HG02970 (cell line): ENCODE data around the gene CHD2.

Experiments used
- ATAC-seq: cut with Tn5 transposase; IDR thresholded peaks from one replicate; pipeline ENCODE4 v1.9.1; 2021; ENCODE audit warnings: mild to moderate bottlenecking, moderate library complexity, moderate number of reproducible peaks; ENCODE audit not compliant: unreplicated experiment, low FRiP score

Gene CHD2

DNA sequence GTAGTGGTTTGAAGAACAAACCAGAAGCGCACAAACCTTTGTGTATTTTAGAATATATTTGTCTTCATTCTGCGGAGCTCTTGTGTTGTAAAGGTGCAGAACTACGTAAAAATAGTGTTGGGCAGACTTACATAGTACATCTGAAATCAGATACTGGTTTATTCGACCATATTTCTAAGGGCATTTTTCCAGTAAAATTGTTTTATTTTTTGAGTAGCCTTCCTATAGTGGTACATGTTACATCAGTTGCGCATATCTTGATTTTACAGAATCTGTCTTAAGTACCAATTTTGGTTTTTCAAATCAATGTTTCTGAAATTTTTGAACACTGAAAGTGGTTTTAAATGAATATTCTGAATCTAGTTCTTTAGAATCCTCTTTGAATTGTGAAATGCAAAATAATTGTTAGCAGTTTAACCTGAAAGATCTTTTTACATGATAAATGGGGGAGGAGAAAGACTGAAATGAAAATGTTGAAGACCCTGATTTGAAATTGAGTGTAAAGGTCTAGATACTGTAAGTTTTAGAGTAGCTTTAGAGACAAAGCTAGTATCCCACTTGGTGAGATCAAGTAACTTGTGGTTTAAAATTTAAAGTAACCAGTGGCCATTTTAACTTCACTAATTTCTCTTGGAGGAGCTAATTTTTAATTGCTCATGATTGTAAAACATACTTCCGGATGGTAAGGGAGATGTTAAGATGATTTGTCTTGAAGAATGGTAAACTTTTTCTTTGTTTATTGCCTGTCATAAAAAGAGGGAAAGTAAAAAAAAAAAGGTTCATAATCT is 15.5 kb upstream of the CHD2 start:
- ATAC-seq: no peak

DNA sequence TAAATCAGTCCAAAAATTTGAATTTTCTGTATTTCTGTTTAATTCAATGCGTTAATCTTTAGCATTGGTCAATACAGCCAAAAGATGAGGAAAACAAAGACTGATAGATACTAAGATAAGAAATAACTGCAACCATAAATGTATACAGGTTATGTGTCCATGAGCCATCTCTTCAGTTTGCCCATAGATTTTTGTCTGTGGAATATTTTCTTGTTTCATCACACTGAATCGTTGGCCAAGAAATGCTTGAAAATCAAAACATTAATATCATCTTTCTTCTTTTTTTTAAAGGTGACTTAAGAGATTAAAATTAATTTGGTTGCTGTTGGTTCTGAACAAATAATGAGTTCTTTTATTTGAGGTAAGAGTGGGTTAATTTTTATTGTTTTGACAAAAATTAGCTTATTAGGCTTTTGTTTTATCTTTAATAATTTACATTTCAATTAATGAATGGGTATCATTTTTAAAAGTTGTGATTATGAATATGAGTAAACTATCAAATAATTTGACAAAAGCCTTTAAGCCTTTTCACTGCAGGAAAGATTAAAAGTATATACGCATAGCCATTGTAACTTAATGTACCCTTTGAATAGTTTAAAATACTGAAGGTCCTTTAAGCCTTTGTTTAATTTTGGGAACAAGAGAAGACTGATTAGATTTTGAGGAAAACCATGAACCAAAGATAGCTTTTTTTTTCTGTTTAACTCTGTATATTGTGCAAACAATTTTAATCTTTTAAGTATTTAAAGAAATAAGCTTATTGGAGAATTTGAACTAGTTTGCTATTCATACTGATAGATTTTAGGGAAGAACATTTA is 14.7 kb upstream of the CHD2 start:
- ATAC-seq: no peak

DNA sequence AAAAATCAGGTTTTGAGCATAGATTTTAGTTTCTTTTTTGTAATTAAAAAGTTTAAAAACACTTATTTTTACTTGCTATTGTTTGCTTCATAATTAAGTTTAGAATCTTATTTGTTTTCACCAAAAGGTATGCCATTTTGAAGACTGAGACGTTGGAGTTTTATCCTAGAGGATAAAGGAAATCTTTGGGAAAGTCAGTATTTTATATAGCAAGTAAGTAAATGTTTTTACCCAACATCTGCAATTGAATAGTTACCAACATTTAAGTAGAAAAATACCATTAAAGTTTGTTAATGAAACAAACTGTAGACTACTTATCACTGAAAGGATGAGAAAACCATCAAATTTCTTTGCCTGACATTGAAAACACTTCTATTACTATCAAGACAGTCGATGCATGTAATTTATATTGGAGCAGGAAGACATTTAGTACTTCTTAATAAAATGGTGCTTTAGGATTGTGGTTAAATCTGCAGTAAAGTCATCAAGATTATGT is 14.0 kb upstream of the CHD2 start:
- no peak for ATAC-seq

DNA sequence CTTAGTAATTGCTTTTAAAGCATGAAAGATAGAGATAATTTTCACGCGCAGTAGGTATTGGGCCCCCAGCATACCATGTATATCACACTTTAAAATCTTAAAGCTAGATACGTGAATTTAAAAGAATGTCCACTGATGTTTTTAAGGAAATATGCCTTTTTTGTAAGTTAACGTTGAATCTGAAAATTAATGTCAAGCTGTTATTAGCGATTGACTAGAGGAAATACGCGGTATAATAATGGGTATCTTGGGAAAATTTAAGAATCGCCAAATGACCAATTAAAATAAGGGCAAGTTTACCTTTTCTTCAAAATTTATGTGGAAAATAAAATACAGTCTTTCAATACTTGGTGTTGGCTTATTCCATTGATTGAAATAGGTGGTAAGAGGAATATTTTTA is 13.3 kb upstream of the CHD2 start:
- ATAC-seq: no peak

DNA sequence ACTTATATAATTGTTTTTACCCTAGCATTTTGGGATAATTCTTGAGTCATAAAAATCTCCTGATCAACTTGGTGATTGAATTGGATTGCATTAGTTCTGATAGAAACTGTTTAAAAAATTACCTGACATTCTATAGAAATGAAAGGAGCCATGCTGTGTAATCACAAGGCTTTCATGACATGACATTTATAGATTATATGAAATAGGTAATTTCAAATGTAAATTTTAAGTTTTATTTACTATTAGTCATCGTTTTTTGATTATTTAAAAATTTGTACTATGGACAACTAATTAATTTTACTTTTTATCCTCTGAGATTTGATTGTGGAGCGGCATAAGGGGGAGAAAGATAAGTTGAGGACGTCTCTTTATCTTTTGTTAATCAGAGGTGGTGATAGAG is 12.3 kb upstream of the CHD2 start:
- ATAC-seq: no peak

DNA sequence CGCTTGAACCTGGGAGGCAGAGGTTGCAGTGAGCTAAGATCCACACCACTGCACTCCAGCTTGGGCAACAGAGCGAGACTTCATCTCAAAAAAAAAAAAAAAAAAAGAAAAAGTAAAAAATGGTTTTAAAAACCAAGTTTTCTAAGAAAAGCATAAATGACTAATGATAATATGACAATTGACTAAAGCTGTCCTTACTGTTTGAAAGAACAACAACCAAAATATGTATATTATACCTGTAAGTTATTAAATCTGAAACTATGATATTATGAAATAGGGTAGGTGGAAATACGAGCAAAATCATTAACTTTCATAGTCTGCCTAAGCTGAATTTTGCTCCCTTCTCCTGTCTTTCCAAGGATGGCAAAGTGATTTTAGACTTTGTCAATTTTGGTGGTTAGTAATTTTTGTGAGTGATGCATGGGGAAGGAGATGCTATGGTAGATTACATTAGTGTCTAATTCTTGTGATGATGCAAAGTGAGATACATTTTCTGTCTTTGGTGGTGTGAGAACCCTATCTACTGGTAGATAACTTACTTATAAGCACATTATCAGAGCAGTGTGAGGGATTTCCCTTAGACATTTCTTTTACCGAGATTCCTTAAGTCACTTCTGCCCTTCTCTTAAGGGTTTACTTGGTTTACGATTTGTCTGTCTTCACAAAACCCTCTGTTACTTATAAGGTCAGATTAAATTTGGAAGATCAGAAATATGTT is 10.6 kb upstream of the CHD2 start:
- ATAC-seq: no peak

DNA sequence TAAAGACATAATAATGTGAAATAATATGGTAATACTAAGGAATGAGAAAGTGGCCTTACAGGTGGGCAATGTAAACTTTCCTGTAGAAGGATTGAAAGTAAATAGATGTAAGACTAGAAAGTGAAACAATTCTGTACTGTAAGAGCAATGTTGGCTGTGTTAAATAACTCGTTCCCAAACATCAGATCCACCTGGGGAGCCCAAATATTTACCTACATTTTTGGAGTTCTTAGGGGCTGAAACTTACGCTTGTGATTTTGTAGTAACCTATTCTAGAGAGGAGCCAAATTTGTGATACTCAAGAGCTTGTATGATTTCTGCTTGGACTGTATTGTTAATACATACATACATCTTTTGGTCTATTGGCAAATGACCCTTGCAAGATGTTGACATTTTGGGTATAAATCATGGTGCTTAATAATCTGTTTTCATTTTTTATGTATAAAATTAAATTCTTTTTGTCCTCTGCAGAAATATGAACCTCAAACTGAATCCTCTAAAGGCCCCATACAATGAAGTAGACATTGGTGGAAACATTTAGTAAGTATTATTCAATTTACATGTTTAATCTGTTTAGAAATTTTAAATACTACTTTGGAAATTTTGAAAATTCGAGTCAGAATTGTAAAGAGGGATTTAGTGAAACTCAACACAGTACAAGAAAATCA is 8.5 kb upstream of the CHD2 start:
- ATAC-seq: no peak

DNA sequence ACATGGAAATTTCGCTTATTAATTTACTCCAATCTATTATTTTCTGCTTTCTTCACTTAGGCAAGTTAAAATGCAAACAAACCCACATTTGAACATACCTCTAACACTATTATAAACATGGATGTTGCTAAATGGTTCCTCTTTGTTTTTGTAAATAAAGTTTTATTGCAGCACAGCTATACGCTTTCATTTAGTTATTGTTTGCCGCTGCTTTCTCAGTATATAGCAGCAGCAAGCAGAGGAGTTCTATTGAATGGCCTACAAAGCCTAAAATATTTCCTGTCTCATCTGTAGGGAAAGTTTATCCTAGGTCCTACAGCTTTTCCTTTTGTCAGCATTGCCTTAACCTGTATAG is 7.9 kb upstream of the CHD2 start:
- no peak for ATAC-seq

DNA sequence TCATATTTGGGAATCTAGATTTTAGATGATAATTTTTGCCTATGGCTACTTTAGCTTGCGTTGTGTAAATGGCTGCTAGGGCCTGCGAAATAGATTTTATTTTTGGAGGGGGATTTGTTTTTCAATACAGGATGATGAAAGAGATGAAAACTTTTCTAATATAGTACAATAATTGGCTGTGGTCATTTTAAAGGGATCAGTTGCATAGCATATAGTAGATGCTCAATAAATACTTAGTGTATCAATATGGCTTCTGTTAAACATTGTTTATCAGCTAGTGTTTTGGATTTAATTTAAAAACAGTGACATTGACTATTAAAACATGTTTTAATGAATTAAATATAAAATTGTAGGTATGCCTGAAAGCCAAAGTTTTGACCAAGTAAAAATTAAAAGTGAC is 6.9 kb upstream of the CHD2 start:
- no peak for ATAC-seq

DNA sequence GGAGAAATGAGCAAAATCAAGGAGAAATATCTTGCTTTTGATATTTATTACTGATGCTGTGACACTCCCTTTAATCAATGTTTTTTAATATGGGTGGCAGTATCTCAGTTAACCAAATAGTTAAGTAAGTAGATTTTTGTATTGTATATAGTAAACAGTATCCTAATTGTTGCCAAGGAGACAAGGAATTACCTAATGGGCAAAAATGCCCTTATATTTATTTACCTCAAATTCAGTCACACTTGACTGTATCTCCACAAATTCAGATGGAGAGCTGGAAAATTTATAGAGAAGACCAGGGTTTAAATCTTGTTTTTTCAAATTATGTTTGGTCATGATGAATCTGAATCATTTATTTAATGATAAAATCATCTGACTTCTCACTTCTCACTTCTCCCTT is 3.6 kb upstream of the CHD2 start:
- no peak for ATAC-seq

DNA sequence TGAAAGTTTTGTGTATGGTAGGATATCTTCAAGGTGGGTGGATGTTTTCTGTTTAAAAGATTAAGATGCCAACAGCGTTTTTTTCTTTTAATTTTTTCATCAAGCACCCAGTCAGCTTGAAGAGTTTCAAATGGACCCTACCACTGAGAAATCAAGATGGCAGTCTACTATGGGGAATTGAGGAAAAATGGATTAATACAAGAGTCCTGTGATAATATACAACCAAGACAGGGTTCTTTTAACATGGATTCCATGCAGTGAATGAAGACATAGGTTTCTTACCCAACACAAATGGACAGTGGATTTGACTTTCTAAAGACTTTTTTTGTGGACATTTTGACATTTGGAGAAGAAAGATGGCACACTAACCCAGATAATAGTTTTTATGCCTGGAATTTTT is 2.5 kb upstream of the CHD2 start:
- ATAC-seq: no peak

DNA sequence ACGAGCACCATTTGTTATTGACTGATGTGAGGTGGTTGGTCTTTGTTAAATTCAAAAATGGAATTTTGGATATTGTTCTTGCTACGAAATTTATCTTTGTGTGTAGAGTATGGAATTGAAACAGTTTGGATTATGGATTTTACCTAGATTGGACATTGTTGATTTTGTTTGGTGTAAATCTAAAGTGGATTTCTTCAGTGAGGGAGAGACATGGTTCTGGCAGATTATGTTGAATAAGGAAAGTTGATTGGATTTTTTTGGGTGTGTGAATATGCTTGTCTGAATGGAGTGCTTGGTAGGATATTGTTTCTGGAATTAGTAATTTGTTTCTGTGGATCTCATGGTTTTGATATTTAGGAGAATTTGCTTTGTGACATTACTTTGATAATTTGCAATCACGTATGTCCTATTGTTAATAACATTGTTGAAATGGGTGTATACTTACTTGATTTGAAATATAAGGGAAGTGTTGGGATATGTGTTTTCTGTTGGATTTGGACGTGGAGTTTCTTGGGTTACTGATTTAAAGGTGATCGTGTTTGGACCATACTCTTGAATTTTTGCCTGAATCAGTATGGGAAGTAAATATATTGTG is 1.0 kb upstream of the CHD2 start:
- no peak for ATAC-seq

DNA sequence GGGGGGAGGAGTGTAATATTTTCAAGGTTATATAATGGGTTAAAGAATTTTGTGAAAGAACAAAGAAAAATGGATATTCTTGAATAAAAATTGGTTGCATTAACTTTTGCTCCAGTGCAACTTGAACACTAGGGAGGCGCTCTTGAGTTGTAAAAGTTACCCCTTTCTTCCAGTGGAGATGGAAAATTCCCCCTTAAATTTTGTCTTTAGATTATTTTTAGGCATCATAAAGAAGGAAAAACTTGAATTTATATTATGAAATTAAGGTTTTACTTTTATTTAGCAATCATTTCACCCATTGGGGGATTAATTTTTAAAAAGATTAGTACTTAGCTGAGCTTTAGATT is 550 bp upstream of the CHD2 start:
- no peak for ATAC-seq

DNA sequence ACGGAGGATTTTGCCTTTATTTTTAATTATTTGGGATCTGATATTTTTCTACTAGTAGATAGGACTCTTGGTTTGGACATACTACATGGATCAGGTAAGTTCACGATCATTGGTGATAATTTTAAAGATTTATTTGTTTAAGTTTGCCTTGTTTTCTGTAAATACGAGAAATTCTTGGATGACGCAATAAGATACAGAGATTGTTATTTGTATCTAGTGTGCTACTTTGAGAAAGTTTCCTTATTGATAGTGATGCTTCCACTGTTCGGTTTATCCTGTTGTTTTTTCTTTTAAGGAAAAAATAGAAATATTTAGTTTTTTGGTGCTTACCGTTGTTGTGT is 577 bp downstream of the CHD2 start:
- no peak for ATAC-seq

DNA sequence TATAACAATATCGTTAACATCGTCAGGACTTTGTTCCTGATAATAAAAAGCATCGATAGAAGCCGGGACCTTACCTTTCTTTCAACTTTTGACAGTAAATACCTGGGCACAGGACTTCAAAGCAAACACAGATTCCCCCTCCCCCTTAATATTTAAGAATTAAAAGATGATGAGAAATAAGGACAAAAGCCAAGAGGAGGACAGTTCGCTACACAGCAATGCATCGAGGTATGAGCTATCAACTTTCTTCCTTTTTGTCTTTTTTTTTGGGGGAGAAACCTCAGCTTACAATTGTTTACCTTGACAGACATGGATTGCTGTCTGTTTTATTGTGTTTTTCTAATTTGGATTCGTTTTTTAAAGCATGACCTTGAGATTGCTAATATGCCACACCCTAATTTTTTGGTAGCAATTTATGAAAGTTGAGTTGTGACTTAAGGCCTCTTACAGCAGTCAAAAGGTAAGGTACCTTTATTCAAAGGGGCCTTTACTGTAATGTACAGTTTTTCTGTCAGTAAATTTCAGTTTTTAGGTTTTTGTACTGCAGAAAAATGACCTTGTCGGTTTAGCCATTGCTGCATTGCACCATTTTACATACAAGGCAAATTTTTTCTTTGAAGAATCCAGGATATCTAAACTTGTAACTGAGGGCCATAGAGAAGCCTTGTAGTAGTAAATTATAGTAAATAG is 1.1 kb downstream of the CHD2 start:
- ATAC-seq: no peak

DNA sequence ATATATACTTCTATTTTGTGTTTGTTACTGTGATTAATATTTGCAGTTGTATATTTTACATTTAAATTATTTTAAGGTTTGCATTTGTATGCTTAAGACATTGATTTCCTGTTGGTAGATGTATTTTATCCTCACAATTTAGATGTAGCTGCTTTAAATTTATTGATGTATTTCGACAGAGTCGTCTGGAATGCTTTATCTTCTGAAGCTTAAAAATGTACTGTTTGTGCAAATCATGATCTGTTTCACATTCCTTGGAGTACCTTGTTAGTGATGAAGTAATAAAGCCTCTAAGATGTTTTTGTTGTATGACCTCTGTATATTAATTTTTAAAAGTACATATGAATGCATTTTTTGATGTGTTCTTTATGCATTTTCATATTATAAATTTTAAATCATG is 1.9 kb downstream of the CHD2 start:
- no peak for ATAC-seq

DNA sequence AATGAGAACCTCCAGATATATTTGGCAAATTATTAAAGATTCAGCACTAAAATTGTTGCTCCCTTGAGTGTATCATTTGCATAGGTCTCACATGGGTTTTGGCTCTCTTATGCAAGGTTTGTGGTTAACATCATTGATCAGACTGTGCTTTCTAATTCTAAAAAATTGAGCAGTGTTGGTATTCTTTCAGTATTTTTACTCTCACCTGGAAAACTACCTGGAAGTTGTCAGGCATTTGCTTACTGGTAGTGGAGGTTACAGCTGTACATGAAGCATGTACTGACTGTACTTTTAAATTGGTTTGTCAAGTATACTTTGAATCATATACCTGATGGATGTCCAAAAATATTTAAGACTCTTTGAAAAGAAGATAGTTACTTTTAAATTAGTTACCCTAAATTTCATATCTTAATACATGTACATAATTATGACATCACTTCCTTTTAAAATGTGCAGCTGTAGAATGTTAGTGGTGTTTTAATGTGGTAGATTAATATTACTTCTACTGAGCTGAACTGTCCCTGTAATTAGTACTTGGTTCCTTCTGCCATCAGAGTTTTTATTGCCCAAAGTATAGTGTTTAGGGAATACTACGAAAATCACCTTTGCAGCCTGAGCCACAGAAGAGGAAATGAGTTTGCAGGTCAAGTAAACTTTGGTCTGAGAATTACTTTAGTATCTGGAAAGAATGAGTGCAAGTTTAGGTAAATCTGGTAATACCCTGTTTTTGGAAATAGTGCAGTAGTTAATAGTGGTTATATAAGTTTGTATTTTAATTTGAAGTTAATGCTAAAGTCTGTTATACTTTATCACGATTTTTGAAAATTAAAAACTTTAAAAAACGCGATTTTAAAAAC is 2.8 kb downstream of the CHD2 start:
- no peak for ATAC-seq

DNA sequence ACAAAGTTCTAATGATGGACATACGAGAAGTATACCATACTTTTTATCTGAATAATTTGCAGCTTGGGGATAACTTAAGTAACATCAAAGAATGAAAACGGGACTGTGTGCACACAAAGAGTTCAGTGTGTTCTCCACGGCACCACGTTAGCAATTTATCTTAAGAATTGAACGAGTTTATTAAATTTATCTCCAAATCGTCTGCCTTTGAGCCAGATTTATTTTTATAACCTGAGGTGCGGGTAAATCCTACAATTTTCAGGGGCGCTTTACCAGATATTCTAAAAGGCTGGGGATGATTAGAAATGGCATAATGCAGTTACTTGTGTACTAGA is 3.5 kb downstream of the CHD2 start:
- ATAC-seq: no peak
